AG04450 (cell line): Measurements from ENCODE around the gene SEMA4G. TPM values are rescaled to one million over a fixed set of nuclear protein-coding genes. Genes with fewer than 3 reads are reported as not detected.
A peak's percentile ranks its signal among the peaks of the same experiment; 100 is the strongest.

Experiments used
- CTCF ChIA-PET: fragments of 300-600, 350-600 bp; formaldehyde crosslinking; extraction: SDS; loops from one replicate; lab custom pipeline; 2022; ENCODE audit warnings: antibody characterized with exemption, inconsistent platforms; lab: Charles Lee
- POLR2A ChIA-PET: fragments of 350-600 bp; formaldehyde crosslinking; extraction: SDS; loops from one replicate; lab custom pipeline; 2021; ENCODE audit warnings: antibody characterized with exemption, inconsistent platforms; lab: Yijun Ruan, JAX
- DNase-seq: peaks from one replicate; pipeline ENCODE4 v3.0.0-alpha.2; 2011; ENCODE audit warnings: low read depth, low spot score
- H3K27ac ChIP-seq: one replicate; pipeline ENCODE4 v1.5.1; 2012; ENCODE audit warnings: low read depth, low read length, control low read depth
- H3K27me3 ChIP-seq: one replicate; pipeline ENCODE4 v1.6.0; 2012; ENCODE audit warnings: low read length; ENCODE audit not compliant: control insufficient read depth, insufficient read depth
- H3K4me3 ChIP-seq: 2 replicates; pipeline ENCODE4 v1.5.1; 2011; ENCODE audit warnings: mild to moderate bottlenecking, low read depth, low read length, control low read depth
- H3K9me3 ChIP-seq: 2 replicates; pipeline ENCODE4 v1.5.1; 2012; ENCODE audit warnings: low read length; ENCODE audit not compliant: control insufficient read depth, insufficient read depth
- polyA plus RNA-seq: library from polyadenylated mRNA; depleted of rRNA; stranded (reverse); fragments of >200 nt; gene quantifications from 2 replicates; pipeline ENCODE4 v1.2.3, GENCODE V29; 2011
- TF ChIP-seq, protein P1 (sequence below): IDR thresholded peaks from 2 replicates; pipeline ENCODE4 v1.5.1; 2011; ENCODE audit warnings: low read depth, low read length, control low read depth, inconsistent platforms

SEMA4G gene
- polyA plus RNA-seq, 1 experiment = 10.5 TPM

DNA sequence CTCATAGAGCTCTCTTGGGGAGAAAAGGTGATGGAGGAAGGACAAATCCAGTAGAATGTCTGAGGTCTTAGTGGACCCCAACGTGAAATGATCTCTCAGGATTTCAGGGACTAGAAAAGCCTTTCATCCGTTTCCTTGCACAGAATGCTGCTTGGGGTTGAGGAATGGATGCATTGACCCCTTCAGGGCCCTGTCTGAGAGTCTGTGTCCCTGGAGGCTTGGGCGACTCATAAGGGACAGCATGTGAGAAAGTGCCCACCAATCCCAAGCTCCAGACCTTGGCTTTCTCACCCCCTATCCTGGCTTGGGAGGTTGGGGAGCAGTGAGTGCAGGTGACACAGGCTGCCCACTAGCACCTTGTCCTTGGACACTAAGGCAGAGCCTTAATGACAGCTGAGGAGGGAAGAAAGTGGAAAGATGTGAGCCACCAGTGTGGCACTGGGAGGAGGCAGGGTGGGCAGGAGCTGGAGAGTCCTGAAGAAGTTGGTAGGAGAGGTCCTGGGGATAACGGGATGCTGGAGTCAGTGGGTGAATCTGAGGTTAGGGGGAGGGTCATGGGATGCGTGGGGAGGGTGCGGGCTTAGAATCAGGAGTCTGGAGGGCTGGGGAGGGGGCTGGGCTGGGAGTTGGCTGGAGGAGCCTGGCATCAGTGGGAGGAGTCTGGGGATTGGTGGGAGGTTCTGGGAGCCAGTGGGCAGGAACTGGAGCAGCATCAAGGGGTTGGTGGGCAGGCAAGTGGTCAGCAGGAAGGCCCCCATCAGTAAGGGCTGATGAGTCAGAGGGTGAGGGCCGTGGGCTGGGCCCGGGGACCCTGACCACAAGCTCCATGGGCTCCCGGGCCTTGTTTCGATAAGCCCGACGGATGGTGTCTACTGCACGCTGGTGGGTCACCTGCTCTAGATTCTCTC, 38.9 kb downstream of the SEMA4G start:
- no peak for DNase-seq
- POLR2A ChIA-PET = interaction anchor here (0.6 to 2.9 kb wide), 3 partner anchors 11 to 44 kb away, joined by 4 to 20 read pairs (median 4); no protein-coding TSS in a partner anchor
- Histone ChIP-seq H3K27me3 (no peaks in the 10 kb centered on the region), H3K27ac (peak overlapping the region; percentile 48), H3K4me3 (no peak overlapping the region), H3K9me3 (no peaks in the 10 kb centered on the region; the same call in 1 of the 2 replicates)
- TF ChIP-seq, protein P1, sequence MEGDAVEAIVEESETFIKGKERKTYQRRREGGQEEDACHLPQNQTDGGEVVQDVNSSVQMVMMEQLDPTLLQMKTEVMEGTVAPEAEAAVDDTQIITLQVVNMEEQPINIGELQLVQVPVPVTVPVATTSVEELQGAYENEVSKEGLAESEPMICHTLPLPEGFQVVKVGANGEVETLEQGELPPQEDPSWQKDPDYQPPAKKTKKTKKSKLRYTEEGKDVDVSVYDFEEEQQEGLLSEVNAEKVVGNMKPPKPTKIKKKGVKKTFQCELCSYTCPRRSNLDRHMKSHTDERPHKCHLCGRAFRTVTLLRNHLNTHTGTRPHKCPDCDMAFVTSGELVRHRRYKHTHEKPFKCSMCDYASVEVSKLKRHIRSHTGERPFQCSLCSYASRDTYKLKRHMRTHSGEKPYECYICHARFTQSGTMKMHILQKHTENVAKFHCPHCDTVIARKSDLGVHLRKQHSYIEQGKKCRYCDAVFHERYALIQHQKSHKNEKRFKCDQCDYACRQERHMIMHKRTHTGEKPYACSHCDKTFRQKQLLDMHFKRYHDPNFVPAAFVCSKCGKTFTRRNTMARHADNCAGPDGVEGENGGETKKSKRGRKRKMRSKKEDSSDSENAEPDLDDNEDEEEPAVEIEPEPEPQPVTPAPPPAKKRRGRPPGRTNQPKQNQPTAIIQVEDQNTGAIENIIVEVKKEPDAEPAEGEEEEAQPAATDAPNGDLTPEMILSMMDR = no peak
- CTCF ChIA-PET = interaction anchor here (0.6 to 2.4 kb wide), 7 partner anchors 9 to 34 kb away, joined by 3 to 19 read pairs (median 3); partner anchors contain the start of gene LZTS2

DNA sequence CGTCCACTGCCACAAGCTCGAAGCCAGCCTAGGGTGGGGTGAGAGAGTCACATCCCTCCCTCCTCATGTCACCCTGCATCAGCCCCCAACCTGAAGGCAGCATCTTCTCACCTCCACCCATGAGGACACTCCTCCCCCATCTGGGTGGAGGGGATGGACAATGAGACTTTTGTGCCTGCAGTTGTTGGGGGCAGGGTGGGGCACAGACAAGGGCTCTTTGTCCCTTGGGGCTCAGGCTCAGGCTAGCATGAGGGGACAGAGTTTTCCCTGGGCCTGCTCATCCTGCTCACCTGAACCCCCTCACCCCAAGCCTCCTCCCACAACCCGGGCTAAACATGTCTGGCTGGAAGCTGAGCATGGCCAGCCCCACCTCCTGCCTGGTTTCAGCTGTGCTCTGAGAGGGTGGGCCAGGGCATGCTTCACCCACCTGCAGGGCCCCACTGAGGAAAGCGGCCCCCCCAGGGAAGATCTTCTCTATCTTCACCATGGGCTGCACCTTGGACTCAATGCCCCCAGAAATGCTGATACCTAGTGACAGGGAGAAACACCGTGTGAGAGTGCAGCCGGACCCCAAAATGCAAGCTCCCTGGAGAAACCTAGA, 39.6 kb downstream of the SEMA4G start:
- H3K27ac ChIP-seq = no peak overlapping the region
- POLR2A ChIA-PET = interaction anchor here (0.6 to 2.9 kb wide), 2 partner anchors 12 to 34 kb away, joined by 4 to 20 read pairs; no protein-coding TSS in a partner anchor
- H3K27me3 ChIP-seq = no peaks in the 10 kb centered on the region
- CTCF ChIA-PET = interaction anchor here (1.6 to 1.7 kb wide), 2 partner anchors 9 to 13 kb away, joined by 3 read pairs; partner anchors contain the start of gene LZTS2
- TF ChIP-seq, protein P1 = no peak
- H3K9me3 ChIP-seq = no peaks in the 10 kb centered on the region; the same call in 1 of the 2 replicates
- DNase-seq = no peak
- no peak overlapping the region for H3K4me3 ChIP-seq

DNA sequence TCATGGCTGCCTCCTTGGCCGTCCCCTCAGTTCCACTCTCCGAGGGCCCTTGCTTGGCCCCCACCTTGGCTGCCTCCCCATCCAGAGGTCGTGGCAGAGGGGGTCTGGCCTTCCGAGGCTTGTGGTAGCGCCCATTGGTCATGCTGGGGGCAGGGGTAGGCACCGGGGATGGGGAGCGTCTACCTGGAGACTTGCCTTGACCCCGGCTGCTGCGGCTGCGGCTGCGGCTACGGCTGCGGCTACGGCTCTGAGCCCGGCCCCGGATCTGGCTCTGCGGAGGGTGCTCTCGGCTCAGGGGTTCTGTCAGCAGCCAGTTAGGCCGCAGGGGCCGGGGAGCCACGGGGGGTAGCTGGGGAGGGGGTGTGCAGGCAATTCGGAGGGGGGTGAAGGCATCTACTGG, 41.0 kb downstream of the SEMA4G start:
- ChIA-PET POLR2A (interaction anchor here (1.1 kb wide), 1 partner anchor 11 kb away, joined by 3 read pairs; the partner anchor contains the start of gene LZTS2), CTCF (interaction anchor here (0.9 to 2.6 kb wide), 3 partner anchors 9 to 13 kb away, joined by 4 to 16 read pairs (median 9); partner anchors contain the start of gene LZTS2)
- TF ChIP-seq, protein P1 = no peak

DNA sequence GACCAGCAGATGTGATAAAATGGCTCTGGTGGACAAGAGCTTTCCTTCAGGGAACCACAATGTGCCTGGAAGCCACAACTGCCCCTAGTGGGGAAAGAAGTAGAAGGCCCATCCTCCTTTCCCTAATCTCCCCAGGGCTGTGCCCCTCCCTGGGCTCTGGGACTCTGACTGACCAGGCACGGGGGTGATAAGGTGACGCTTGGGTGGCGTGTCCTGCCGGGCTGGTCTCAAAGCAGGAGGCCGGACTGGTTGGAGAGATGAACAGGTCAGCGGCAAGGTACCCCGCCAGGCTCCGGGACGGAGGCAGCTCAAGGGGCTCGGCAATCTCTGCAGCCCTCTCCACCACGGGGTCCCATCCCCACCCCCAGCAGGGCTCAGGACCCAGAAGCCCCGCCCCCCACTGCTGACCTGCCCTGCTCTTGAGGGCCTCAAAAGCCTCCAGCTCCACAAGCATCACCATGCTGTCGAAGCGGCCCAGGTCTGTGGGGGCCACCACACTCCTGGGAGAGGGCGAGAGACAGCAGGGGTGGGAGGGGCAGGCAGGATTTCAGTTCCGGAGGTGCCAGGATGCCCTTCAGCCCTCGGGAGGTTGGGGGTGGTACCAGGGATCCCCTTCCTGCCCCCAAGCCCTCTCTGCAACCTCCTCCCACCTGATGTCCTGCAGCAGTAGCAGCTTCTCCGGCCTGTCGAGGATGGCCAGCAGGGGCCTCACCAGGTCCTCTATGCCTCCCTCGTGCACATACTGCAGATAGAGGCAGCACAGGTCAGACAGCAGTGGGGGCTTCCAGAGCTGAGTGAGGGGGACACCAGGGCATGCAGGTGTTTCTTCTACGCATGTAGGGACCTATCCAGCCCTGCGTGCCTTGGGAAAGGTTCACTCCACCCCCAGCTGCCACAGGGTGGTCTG, 42.5 kb downstream of the SEMA4G start:
- no peak overlapping the region for H3K27ac ChIP-seq
- H3K9me3 ChIP-seq = no peaks in the 10 kb centered on the region; the same call in 1 of the 2 replicates
- DNase-seq = no peak
- no peaks in the 10 kb centered on the region for H3K27me3 ChIP-seq
- TF ChIP-seq, protein P1 = peak; percentile 60
- ChIA-PET CTCF (interaction anchor here (0.7 to 2.6 kb wide), 10 partner anchors 9 to 58 kb away, joined by 3 to 16 read pairs (median 4); partner anchors contain the start of gene LZTS2), POLR2A (no interaction called here)
- H3K4me3 ChIP-seq = no peak overlapping the region

More for the DNA sequence above, 41.0 kb downstream of the SEMA4G start:
- Histone ChIP-seq H3K27me3 (no peaks in the 10 kb centered on the region), H3K4me3 (no peak overlapping the region), H3K9me3 (no peaks in the 10 kb centered on the region; the same call in 1 of the 2 replicates), H3K27ac (no peak overlapping the region)
- no peak for DNase-seq
